Vagina (tissue), 2 donors: Measurements from ENCODE around the gene SSBP4.

Experiments used
- POLR2A ChIP-seq, 2 donors: fragments of 450-650 bp; IDR thresholded peaks; one replicate each; pipeline ENCODE4 v1.6.1; 2017; ENCODE audit warnings: antibody characterized with exemption in 2 of 2, mild to moderate bottlenecking in 2 of 2, moderate library complexity in 2 of 2
- POLR2AphosphoS5 ChIP-seq, 2 donors: sonication (generic); formaldehyde crosslinking; IDR thresholded peaks; one replicate each; pipeline ENCODE4 v1.9.0; 2017; ENCODE audit warnings: antibody characterized with exemption in 2 of 2, mild to moderate bottlenecking in 2 of 2, low read depth in 1 of 2; ENCODE audit not compliant: insufficient read depth in 1 of 2
- TF ChIP-seq, protein P1 (sequence below), 3 experiments: fragments of 450-650 bp in 2 of 3; fragments of 200-600 bp in 1 of 3; sonication (generic) in 1 of 3; IDR thresholded peaks; one replicate each; pipeline ENCODE4 v1.5.1; 2017 to 2019; ENCODE audit warnings: antibody characterized with exemption in 3 of 3, mild to moderate bottlenecking in 2 of 3, moderate library complexity in 2 of 3

DNA sequence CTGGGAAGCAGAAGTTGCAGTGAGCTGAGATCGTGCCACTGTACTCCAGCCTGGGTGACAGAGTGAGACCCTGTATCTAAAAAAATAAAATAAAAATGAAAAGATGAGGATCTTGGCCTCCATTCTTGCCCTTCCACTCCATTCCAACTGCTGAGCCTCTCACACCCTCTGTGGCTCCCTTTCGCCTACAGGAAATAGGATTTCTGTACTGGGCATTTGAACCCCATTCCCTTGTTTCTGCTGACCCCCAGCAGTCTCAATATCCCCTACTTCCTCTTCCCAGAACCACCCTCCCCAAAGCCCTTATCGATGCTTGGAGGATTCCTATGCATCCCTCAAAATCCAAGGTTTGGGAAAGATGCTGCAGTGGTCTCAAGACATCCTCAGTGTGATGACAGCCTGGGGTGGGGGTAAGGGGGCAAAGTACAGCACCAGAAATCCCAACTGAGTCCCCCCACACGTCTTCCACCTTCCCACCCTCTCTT is 45.7 kb upstream of the SSBP4 start:
- TF ChIP-seq, protein P1, sequence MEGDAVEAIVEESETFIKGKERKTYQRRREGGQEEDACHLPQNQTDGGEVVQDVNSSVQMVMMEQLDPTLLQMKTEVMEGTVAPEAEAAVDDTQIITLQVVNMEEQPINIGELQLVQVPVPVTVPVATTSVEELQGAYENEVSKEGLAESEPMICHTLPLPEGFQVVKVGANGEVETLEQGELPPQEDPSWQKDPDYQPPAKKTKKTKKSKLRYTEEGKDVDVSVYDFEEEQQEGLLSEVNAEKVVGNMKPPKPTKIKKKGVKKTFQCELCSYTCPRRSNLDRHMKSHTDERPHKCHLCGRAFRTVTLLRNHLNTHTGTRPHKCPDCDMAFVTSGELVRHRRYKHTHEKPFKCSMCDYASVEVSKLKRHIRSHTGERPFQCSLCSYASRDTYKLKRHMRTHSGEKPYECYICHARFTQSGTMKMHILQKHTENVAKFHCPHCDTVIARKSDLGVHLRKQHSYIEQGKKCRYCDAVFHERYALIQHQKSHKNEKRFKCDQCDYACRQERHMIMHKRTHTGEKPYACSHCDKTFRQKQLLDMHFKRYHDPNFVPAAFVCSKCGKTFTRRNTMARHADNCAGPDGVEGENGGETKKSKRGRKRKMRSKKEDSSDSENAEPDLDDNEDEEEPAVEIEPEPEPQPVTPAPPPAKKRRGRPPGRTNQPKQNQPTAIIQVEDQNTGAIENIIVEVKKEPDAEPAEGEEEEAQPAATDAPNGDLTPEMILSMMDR (IDR thresholded peaks at IDR 0.05) = no peak
- TF ChIP-seq POLR2A (IDR thresholded peaks at IDR 0.05) (no peak), POLR2AphosphoS5 (IDR thresholded peaks at IDR 0.05; ENCODE audit: insufficient read depth in 1 of 2, low read depth in 1 of 2) (no peak)
